ENCODE data around the gene MED25.

MED25 gene

DNA sequence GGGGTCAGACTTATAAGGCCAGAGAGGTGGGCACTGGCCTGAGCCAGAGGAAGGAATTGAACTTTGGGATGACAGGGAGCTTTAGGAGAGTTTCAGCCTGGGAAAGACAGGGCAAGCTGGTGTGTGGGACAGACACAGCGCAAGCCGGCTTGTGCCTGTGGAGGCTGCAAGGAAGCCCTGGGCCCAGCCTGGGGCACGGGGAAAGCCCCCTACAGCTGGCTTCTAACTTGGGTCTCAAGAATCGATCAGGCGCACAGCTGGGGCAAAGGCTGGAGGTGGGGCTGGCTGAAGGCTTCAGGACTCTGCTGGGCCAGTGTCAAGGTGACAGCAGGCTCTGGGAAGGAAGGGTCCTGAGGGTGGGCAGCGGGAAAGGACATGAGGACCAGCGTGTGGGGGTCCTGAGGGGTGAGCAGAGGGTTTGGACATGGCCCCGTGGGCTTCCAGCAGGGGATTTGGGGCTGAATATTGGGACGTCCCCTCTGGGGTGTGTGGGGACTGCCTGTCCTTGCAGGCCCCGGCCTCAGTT lies 35.8 kb downstream of the MED25 start:
- no peak for TF ChIP-seq JUND (IDR thresholded peaks at IDR 0.05; ENCODE audit: low read depth)
- in situ Hi-C loops (cut with HindIII; ENCODE audit: low pct_unique_long_range_greater_than_20kb, low sequenced_read_pairs): no loop called here
- no peak for DNase-seq (ENCODE audit: low read depth in 1 of 2, low spot score in 1 of 2)

DNA sequence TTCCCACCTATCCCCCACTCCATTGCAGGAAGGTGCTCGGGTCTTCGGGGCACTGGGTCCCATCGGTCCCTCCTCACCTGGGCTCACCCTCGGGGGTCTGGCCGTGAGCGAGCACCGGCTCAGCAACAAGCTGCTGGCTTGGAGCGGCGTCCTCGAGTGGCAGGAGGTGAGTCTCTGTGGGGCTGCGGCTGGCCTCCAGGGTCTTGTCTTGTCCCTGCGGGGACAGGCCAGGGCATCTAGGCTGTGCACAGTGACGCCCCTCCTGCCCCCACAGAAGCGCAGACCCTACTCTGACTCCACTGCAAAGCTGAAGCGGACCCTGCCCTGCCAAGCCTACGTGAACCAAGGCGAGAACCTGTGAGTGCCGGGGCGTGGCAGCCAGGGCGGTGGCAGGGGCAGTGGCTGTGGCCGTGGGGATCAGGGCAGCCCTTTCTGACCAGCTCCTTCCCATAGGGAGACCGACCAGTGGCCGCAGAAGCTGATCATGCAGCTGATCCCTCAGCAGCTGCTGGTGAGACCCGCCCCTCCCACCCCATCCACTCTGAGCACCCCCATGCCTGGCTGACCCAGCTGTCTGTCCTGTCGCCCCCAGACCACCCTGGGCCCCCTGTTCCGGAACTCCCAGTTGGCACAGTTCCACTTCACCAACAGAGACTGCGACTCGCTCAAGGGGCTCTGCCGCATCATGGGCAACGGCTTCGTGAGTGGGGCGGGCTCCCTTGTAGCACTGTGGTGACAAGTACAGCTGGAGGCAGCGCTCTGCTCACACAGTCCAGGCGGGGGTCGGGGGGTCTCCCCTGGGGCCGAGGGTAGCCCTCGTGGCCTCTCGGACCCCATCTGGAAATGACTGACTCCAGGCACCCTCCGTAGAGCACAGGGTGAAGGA lies 36.5 kb downstream of the MED25 start:
- TF ChIP-seq JUND (IDR thresholded peaks at IDR 0.05; ENCODE audit: low read depth): no peak
- in situ Hi-C loops (cut with HindIII; ENCODE audit: low pct_unique_long_range_greater_than_20kb, low sequenced_read_pairs): no loop called here
- no peak for DNase-seq (ENCODE audit: low read depth in 1 of 2, low spot score in 1 of 2)

DNA sequence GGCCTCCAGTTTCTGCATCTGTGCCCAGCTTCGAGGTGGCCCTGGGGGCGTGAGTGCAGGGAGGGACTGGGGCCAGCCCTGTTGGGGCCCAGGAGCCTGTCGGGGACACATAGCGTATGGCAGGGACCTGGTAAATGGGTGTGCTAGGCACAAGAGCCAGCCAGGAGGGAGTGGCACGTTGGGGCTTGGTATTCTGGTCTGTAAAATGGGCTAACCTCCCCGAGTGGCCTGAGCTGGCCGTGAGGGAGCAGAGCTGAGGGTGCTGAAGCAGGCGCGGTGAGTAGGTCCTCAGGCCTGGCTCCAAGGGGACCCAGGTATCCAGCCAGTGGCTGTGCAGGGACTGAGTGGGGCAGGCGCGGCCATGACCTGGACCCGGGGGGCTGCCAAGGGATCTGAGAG lies 37.2 kb downstream of the MED25 start:
- no peak for DNase-seq (ENCODE audit: low read depth in 1 of 2, low spot score in 1 of 2)
- no peak for TF ChIP-seq JUND (IDR thresholded peaks at IDR 0.05; ENCODE audit: low read depth)
- in situ Hi-C loops (cut with HindIII; ENCODE audit: low pct_unique_long_range_greater_than_20kb, low sequenced_read_pairs): no loop called here

DNA sequence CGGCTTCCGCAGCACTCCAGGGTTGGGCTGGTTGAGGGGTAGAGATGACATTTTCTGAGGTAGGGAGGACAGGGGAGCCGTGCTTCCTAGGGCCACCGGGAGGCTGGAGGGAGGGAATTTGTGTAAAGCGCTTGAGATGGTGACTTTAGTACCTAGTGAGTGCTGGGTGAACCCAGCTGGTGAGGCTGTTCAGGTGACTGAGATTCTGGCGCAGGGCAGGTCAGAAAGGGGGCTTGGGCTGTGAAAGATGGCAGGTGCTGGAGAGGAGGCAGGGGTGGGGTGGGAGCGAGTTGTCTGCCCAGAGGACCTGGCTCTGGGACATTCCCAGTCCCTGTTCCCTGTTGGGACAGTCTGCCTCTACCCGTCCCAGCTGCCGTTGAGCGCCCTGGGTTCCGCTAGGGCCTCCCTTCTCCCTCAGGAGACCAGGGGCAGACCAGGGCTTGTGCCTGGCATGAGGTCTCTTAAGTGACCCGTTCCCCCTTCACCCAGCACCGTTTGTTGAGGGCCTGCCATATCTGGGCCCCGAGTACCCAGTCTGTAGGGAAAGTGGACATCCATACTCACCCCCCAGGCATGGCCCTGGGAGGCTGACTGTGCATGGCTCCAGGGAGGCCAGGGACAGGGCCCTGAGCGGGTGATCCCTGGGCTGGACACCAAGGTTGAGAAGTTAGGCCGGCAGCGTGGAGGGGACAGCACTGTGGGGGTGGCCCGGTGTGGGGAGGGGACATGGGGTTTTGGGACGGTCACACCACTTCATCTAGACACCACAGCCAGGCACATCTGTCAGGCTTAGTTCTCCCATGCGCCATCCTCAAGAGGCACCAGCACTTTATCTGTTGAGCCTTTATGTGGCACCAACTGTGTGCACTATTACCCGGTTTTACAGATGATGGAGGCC lies 37.8 kb downstream of the MED25 start:
- no peak for TF ChIP-seq JUND (IDR thresholded peaks at IDR 0.05; ENCODE audit: low read depth)
- no peak for DNase-seq (ENCODE audit: low read depth in 1 of 2, low spot score in 1 of 2)
- in situ Hi-C loops (cut with HindIII; ENCODE audit: low pct_unique_long_range_greater_than_20kb, low sequenced_read_pairs): no loop called here

DNA sequence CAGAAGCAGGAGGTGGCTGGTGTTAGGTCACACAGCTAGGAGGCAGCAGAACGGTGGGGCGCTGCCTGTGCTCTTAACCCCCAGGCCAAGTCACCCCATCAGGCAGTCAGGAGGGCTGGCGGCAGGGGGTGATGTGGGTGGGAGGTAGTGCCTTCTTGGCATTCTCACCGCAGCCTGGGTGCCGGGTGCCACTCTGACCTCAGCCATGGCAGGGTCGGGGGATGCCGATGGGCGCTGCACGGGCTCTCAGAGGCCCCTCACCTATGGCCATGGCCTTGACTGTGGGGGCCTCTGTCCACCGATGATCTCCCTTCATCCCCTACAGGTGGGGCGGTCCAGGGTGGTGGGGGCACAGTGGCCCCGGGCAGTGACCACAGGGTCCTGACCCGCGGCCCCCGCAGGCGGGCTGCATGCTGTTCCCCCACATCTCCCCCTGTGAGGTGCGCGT lies 38.5 kb downstream of the MED25 start:
- in situ Hi-C loops (cut with HindIII; ENCODE audit: low pct_unique_long_range_greater_than_20kb, low sequenced_read_pairs): no loop called here
- no peak for DNase-seq (ENCODE audit: low read depth in 1 of 2, low spot score in 1 of 2)
- TF ChIP-seq JUND (IDR thresholded peaks at IDR 0.05; ENCODE audit: low read depth): no peak

DNA sequence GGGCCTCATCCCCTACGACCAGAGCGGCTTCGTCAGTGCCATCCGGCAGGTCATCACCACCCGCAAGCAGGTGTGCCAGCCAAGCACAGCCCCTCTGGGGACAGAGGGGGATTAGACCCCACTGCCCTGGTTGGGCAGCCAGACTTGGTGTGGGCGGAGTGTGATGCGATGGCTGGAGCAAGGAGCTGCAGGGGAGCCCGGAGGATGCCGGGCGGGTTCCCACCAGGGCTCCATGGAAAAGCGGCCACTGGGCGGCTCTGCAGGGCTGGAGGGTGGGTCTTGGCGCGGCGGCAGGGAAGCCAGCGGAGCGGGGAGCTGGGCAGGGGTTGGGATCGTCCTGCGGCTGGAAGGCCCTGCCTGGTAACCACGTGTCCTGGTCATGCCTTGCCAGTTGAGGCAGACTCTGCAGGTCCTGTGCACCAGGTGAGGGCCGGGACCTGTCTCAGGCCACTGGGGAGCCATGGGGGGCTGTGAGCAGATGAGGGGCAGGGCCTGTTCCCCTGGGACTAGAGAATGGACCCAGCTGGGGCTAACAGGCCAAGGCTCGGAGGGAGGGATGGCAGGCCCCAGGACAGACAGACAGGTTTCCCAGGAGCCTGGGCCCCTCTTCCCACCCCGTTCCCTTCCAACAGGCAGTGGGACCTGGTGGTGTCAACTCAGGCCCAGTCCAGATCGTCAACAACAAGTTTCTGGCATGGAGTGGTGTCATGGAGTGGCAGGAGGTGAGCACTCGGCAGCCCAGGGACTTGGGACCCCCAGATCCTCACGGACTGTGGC lies 39.2 kb downstream of the MED25 start:
- in situ Hi-C loops (cut with HindIII; ENCODE audit: low pct_unique_long_range_greater_than_20kb, low sequenced_read_pairs): no loop called here
- no peak for DNase-seq (ENCODE audit: low read depth in 1 of 2, low spot score in 1 of 2)
- TF ChIP-seq JUND (IDR thresholded peaks at IDR 0.05; ENCODE audit: low read depth): no peak

DNA sequence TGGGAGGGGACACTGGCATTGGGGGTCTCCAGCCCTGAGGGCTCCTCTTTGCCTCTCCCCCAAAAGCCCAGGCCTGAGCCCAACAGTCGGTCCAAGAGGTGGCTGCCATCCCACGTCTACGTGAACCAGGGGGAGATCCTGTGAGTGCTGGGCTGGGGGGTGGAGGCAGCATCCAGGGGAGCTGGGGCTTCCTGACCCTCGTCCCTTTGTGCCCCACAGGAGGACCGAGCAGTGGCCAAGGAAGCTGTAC lies 39.7 kb downstream of the MED25 start:
- no peak for TF ChIP-seq JUND (IDR thresholded peaks at IDR 0.05; ENCODE audit: low read depth)
- DNase-seq (ENCODE audit: low read depth in 1 of 2, low spot score in 1 of 2): no peak
- in situ Hi-C loops (cut with HindIII; ENCODE audit: low pct_unique_long_range_greater_than_20kb, low sequenced_read_pairs): no loop called here

DNA sequence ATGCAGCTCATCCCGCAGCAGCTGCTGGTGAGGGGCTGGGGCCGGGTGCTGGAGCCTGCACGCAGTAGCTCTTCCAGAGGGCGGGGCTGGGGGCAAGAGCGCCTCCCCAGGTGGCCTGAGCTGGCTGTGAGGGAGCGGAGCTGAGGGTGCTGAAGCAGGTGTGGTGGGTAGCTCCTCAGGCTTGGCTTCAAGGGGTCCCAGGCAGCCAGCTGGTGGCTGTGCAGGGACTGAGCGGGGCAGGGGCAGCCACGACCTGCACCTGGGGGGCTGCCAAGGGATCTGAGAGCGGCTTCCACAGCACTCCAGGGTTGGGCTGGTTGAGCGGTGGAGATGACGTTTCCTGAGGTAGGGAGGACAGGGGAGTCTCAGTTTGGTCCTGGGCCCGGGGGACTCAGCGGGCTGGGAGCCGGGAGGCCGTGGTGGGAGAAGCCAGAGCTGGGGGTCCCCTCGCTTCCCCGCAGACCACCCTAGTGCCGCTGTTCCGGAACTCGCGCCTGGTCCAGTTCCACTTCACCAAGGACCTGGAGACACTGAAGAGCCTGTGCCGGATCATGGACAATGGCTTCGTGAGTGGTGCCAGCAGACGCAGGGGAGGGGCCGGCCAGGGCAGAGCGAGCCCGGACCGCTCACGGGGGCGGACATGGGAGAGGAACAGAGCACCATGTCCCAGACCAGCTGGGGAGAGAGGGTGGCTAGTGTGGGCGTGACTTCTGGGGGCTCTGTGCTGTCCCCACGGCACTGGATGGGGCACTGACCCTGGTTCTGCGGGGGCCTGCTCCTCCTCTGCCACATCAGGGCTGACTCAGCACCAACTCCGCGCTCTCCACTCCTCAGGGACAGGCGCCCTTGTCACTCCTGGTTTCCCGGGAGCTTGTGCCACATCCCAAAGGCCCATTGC lies 40.2 kb downstream of the MED25 start:
- no peak for TF ChIP-seq JUND (IDR thresholded peaks at IDR 0.05; ENCODE audit: low read depth)
- DNase-seq (ENCODE audit: low read depth in 1 of 2, low spot score in 1 of 2): no peak

DNA sequence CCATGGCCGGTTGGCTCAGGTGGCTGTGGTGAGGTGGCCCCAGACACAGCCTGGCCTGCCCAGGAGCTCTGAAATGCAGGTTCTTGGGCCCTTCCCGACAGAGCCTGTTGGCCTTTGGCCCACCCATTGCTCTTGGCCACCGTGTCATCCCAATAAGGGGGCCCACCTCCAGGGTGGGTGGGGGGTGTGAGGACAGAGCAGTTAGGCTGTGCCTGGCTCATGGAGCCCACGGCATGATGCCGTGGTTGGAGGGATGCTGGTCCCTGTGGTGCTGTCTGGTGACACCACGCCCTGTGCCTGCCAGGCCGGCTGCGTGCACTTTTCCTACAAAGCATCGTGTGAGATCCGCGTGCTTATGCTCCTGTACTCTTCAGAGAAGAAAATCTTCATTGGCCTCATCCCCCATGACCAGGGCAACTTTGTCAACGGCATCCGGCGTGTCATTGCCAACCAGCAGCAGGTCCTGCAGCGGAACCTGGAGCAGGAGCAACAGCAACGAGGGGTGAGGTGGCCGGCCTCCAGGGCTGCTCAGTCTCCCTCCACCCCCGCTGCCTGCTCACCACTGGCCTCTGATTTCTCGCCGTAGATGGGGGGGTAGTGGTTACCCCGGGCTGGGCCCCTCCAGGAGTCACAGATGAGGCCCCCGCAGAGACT lies 41.7 kb downstream of the MED25 start:
- no peak for DNase-seq (ENCODE audit: low read depth in 1 of 2, low spot score in 1 of 2)
- TF ChIP-seq JUND (IDR thresholded peaks at IDR 0.05; ENCODE audit: low read depth): no peak
- in situ Hi-C loops (cut with HindIII; ENCODE audit: low pct_unique_long_range_greater_than_20kb, low sequenced_read_pairs): no loop called here

More for the DNA sequence above, 40.2 kb downstream of the MED25 start:
- in situ Hi-C loops (cut with HindIII; ENCODE audit: low pct_unique_long_range_greater_than_20kb, low sequenced_read_pairs): no loop called here

DNA sequence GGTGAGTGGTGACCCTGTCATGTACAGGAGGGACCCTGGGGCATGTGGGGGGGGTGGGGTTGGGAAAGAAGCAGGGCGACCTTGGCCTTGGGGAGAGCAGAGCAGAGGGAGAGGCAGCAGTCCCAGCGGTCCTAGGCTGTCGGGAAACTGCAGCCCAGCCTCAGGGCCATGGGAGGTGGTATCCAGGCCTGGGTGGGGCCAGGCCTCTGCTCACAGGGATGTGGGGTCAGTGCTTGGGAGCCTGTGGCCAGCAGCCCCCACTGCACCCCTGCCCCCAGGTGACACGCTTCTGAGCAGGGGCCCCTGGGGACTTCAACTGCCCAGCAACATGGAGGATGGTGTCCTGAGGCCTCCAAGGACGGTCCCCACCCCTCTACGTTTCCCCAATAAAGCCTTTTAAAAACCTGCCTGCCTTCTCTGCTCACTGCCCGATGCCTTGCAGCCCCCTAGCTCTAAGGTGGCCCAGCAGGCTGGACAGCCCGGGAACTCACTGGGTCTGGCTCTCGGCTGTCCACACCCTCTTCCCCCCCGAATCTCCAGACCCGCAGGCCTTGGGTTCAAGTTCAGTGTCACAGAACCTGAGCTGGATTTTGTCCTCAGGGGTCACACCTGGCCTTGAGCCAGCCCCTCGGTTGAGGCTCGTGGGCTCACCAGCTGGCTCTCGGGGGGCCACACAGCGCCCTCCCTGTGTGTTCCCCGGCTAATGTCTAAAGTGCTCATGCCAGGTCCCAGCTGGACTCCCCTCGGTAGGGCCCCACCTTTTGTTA lies 42.4 kb downstream of the MED25 start:
- no peak for DNase-seq (ENCODE audit: low read depth in 1 of 2, low spot score in 1 of 2)
- TF ChIP-seq JUND (IDR thresholded peaks at IDR 0.05; ENCODE audit: low read depth): no peak
- in situ Hi-C loops (cut with HindIII; ENCODE audit: low pct_unique_long_range_greater_than_20kb, low sequenced_read_pairs): no loop called here

All from T47D (cell line).